GM21717 (cell line): ENCODE data around the gene NCLN.
"Not testable (repeated sequence)": the region's sequence is repeated elsewhere in the genome, so short reads cannot be mapped to it uniquely, and the experiment has no call there.

ENCODE experiments used
- ATAC-seq: cut with Tn5 transposase; IDR thresholded peaks from one replicate; pipeline ENCODE4 v1.9.1; 2021; ENCODE audit warnings: mild to moderate bottlenecking, moderate library complexity; ENCODE audit not compliant: unreplicated experiment

Gene NCLN

GRCh38 chr19:3222709-3223108 lies 37.0 kb downstream of the NCLN start:
- no peak for ATAC-seq

- no peak for ATAC-seq
Measured at GRCh38 chr19:3224346-3225168, 38.8 kb downstream of the NCLN start, which contains the start of gene CELF5. TSS of gene CELF5 (plus strand) at chr19:3224661. CDS start at chr19:3224740, 79 bp downstream.

- no peak for ATAC-seq
Measured at GRCh38 chr19:3225169-3225485, 39.4 kb downstream of the NCLN start.

GRCh38 chr19:3225677-3226093 lies 40.0 kb downstream of the NCLN start:
- no peak for ATAC-seq

GRCh38 chr19:3227054-3227626 lies 41.4 kb downstream of the NCLN start:
- ATAC-seq: no peak

DNA sequence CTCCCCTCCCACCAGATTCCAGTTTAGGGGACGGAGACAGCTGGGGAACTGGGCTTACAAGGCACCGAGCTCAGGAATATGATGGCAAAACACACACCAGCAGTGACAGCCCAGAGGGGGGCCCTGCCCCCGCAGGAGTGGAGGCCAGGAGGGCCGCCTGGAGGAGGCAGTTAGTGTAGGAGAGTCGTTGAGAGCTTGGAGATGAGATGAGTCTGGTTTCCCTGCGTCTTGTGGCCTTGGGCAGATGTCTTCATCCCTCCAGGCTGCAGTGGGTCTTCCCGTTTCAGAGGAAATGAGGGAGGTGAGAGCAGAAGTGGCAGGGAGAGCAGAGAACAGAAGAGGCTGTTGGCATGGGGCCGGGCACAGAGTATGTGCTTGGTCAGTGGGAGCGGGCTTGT lies 43.6 kb downstream of the NCLN start:
- ATAC-seq: no peak

- no peak for ATAC-seq
Measured at GRCh38 chr19:3229888-3230496, 44.3 kb downstream of the NCLN start.

DNA sequence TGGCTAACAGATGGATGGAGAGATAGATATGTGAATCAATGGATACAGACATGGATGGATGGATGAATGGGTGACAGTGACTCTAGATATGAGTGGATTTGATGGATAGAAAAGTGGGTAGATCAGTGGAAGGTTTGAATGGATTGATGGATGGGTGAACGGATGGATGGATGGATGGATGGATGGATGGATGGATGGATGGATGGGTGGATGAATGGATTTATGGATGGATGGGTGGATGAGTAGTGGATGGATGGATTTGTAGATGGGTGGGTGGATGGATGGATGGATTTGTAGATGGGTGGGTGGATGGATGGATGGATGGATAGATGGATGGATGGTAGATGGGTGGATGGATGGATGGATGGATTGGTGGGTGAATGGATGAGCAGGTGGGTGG lies 45.6 kb downstream of the NCLN start:
- ATAC-seq: no peak

GRCh38 chr19:3233116-3233515 lies 47.4 kb downstream of the NCLN start:
- no peak for ATAC-seq

DNA sequence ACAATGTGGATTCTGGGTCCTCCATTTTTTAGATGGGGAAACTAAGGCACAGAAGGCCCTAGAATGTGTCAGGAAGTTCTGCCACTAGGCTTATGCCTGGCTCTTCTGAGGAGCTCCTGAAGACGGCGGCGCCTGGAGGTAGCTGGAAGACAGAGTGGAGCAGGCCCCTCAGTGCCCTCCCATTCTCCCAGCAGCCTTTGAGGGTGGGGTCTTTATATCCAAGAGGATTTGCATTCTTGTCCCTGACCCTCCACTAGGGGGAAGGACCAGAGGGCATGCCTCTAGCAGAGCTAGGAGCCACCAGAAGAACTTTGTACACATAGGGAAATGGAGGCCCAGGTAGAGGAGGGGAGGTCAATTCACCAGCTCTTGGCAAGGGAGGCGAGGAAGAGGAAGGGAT lies 48.1 kb downstream of the NCLN start:
- no peak for ATAC-seq

GRCh38 chr19:3234800-3235199 lies 49.1 kb downstream of the NCLN start:
- no peak for ATAC-seq

DNA sequence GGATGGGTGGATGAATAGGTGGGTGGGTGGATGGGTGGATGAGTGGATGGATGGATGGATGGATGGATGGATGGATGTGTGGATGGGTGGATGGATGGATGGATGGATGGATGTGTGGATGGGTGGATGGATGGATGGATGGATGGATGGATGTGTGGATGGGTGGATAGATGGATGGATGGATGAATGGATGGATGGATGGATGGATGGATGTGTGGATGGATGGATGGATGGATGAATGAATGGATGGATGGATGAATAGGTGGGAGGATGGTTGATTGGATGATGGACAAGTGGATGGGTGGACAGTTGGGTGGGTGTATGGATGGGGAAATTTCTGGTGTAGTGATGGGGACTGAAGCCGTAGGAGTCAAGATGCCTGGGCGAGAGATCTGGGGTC lies 49.9 kb downstream of the NCLN start:
- ATAC-seq: not testable (repeated sequence)

GRCh38 chr19:3236272-3236671 lies 50.5 kb downstream of the NCLN start:
- ATAC-seq: no peak

DNA sequence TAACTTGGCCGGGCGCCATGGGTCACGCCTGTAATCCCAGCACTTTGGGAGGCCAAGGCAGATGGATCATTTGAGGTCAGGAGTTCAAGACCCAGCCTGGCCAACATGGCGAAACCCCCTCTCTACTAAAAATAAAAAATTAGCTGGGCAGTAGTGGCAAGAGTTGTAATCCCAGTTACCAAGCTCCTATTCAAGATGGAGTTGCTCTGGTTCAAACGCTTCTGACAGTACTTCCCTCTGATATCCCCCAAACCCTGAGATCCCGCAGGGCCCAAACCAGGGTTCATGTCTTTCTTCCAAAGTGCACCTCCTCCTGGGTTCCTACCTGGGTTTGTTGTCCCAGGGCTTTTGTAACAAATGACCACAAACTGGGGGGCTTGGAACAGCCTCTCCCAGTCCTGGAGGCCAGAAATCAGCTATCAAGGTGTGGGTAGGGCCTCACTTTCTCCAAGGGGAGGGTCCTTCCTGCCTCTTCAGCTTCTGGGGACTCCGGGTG lies 52.4 kb downstream of the NCLN start:
- ATAC-seq: no peak

GRCh38 chr19:3239367-3239766 lies 53.6 kb downstream of the NCLN start:
- no peak for ATAC-seq

- no peak for ATAC-seq
Measured at GRCh38 chr19:3243819-3244700, 58.3 kb downstream of the NCLN start.

GRCh38 chr19:3245050-3245449 lies 59.3 kb downstream of the NCLN start:
- ATAC-seq: no peak

GRCh38 chr19:3248728-3249326 lies 63.1 kb downstream of the NCLN start:
- ATAC-seq: no peak

GRCh38 chr19:3249408-3249807 lies 63.7 kb downstream of the NCLN start:
- no peak for ATAC-seq

DNA sequence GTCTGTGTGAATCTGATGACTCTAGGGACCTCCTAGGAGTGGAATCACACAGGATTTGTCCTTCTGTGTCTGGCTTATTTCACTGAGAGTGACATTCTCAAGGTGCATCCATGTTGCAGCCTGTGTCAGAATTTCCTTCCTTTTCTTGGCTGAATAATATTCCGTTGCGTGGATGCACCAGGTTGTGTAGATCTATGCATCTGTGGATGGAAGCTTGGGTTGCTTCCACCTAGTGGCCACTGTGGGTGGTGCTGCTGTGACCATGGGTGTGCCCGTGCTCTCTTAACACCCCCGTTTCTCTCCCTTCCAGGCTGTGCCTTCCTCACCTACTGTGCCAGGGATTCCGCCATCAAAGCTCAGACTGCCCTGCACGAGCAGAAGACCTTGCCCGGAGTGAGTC lies 64.9 kb downstream of the NCLN start:
- no peak for ATAC-seq

DNA sequence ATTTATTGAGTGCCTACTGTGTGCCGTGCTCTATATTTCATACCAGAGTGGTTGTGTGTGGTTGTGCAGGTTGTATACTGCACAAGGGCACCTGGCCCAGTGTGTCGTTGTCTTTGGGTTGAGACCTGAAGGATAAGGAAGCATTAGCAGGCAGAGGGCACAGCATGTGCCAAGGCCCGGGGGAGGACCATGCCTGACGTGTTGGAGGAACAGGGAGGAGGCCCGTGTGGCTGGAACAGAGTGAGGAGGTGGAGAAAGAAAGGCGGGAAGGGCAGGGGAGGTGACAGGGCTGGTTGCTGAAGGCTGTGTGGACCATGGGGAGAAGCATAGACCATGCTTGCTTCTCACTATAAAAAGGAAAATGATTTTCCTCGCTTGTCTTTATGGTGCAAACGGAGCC lies 65.5 kb downstream of the NCLN start:
- no peak for ATAC-seq
